HFF-Myc (cell line): Measurements from ENCODE around the gene NOS1AP.
A peak's percentile ranks its signal among the peaks of the same experiment; 100 is the strongest.

Experiments
- DNase-seq: peaks from one replicate; pipeline ENCODE4 v3.0.0-alpha.2; 2011; ENCODE audit warnings: low read depth; ENCODE audit errors: extremely low read depth
- H3K4me3 ChIP-seq: replicated peaks from 2 replicates; pipeline ENCODE4 v1.5.1; 2011; ENCODE audit warnings: low read depth, mild to moderate bottlenecking, control low read depth, low read length
- CTCF ChIP-seq: IDR thresholded peaks from 2 replicates; pipeline ENCODE4 v1.5.1; 2012; ENCODE audit warnings: mild to moderate bottlenecking, low read depth, low read length, control low read depth; ENCODE audit errors: missing control alignments

Gene NOS1AP

GRCh38 chr1:162133566-162133965, 64.1 kb downstream of the NOS1AP start:
- no peak for DNase-seq
- no peak overlapping the region for H3K4me3 ChIP-seq
- TF ChIP-seq CTCF, result no peak

GRCh38 chr1:162134646-162135045, 65.2 kb downstream of the NOS1AP start:
- H3K4me3 ChIP-seq, result no peak overlapping the region
- TF ChIP-seq CTCF, result no peak
- DNase-seq, result no peak

- DNase-seq, result no peak
- TF ChIP-seq CTCF, result no peak
- H3K4me3 ChIP-seq, result no peak overlapping the region
Observed at GRCh38 chr1:162135271-162135775, 65.8 kb downstream of the NOS1AP start.

GRCh38 chr1:162136760-162137159, 67.3 kb downstream of the NOS1AP start:
- TF ChIP-seq CTCF, result no peak

GRCh38 chr1:162137179-162137960, 67.9 kb downstream of the NOS1AP start:
- no peak for DNase-seq
- TF ChIP-seq CTCF, result no peak
- H3K4me3 ChIP-seq, result no peak overlapping the region

More at GRCh38 chr1:162136760-162137159, 67.3 kb downstream of the NOS1AP start:
- peak; percentile 67 for DNase-seq
- H3K4me3 ChIP-seq, result no peak overlapping the region

- TF ChIP-seq CTCF, result no peak
- no peak for DNase-seq
- H3K4me3 ChIP-seq, result no peak overlapping the region
Observed at GRCh38 chr1:162138112-162138511, 68.6 kb downstream of the NOS1AP start.

- H3K4me3 ChIP-seq, result no peak overlapping the region
- no peak for TF ChIP-seq CTCF
- no peak for DNase-seq
Observed at GRCh38 chr1:162138599-162139181, 69.2 kb downstream of the NOS1AP start.
